HuH-7 (cell line): ENCODE data around the gene HDAC7.
"Not testable (repeated sequence)": the region's sequence is repeated elsewhere in the genome, so short reads cannot be mapped to it uniquely, and the experiment has no call there.

ENCODE experiments used
- DNase-seq: peaks from one replicate; pipeline ENCODE4 v3.0.0; 2011; ENCODE audit warnings: low spot score

HDAC7 gene

GRCh38 chr12:47828976-47829482 is 9.3 kb upstream of the HDAC7 start:
- DNase-seq = no peak

GRCh38 chr12:47828008-47828975 is 8.6 kb upstream of the HDAC7 start:
- no peak for DNase-seq

GRCh38 chr12:47825173-47825639 is 5.5 kb upstream of the HDAC7 start:
- DNase-seq = no peak

DNA sequence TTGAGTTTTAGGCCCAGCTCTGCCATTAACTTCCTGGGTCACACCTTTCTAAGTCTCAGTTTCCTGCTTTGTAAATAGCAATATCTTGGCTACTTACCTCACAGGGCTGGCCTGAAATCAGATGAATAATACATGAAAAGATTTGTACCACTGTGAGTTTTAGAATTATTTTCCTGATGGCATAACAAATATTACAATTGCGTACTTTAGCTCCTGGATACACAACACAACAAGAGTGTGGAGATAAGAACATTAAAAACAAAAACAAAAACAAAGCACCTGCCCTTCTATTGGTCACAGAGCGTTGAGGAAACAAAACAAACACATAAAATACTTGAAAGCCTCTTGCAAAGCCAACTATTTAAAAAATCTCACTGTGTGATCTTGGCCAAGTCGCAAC is 4.9 kb upstream of the HDAC7 start:
- no peak for DNase-seq

DNA sequence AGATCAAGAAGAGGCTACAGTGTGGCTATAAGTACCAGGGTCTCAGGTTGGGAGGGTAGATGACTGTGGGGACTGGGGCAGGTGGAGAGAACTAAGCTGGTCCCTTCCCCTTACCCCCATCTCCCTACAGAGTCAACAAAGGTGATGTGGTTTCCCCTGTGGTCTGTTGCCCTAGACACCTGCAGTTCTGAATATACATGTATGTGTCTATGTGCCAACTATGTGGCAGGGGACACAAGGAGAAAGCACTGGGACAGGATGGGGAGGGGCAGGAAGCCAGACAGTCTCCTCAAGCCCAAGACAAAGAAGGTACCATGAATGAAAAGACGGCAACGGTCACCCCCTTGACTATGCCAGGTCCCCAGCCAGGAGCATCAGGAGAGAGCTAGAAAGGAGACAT is 4.5 kb upstream of the HDAC7 start:
- no peak for DNase-seq

GRCh38 chr12:47823422-47824086 is 3.9 kb upstream of the HDAC7 start:
- DNase-seq = no peak

- DNase-seq = no peak
Measured at GRCh38 chr12:47822863-47823262, 3.2 kb upstream of the HDAC7 start.

- no peak for DNase-seq
Measured at GRCh38 chr12:47822401-47822800, 2.7 kb upstream of the HDAC7 start.

DNA sequence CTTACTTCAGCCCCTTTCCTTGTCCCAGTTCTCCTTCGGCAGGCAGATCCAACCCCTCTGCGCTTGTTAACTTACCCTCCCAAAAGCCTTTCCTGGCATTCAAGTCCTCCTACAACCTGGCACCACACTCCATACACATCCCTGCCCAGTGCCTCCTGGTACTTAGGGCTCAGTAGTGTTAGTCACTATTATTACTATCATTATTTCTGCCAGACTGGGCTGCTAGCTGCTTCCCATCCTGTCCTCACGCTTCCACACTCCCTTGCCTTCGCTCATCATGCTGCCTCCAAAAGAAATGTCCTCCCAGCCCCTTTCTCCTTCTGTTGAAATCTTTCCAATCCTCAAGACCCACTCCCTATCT is 1.6 kb upstream of the HDAC7 start:
- no peak for DNase-seq

- DNase-seq = peak; percentile 64
Measured at GRCh38 chr12:47820631-47821345, 1.1 kb upstream of the HDAC7 start.

- DNase-seq = peak; percentile 79
Measured at GRCh38 chr12:47819138-47819895, 386 bp downstream of the HDAC7 start.

DNA sequence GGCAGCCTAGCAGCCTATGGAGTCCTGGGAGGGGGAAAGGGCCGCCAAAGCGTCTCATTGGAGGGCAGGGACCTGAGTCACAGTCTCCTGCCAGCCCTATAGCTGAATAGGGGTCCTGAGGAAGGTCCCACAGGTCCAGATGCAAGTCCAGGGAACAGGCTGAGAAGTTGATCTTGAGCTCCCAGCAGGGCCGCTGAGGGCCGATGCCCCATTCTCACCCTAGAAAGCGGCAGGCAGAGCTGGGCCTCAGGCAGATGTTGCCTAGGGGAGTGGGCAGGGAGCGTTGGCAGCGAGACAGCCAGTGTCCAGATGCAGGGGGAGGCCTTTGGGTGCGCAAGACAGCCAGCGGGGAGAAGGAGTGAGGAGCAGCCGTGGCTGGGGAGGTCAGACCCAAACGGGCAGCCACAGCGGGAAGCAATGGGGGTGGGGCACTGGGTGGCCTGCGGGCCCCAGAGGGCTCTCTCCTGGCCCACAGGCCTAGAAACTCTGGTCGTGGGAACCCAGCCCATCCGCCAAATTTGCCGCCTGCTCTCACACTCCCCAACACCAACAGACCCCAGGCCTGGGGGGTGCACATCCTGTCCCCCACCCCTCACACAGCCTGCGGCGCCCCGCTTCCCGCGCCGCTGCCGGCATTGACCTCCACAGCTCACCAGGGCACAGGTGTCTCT is 1.1 kb downstream of the HDAC7 start:
- no peak for DNase-seq

DNA sequence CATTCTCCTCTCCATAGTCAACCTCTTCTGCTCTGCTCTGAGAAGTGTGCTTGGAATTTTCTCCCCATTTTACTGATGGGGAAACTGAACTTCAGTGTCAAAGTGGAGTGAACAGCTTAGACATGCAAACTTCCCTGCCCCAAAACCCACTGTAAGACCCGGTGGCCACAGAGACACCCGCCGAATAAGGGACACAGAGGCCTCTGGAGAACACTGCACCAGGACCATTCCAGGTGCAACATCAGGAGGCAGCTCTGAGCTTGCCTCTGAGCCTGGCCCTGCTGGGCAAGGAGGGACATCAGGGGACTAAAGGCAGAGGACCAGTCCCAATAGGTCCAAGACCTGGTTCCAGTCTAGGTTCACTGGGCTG is 1.7 kb downstream of the HDAC7 start:
- DNase-seq = no peak

GRCh38 chr12:47817272-47818006 is 2.3 kb downstream of the HDAC7 start:
- DNase-seq = peak; percentile 57

GRCh38 chr12:47816403-47817271 is 3.1 kb downstream of the HDAC7 start:
- DNase-seq = no peak

DNA sequence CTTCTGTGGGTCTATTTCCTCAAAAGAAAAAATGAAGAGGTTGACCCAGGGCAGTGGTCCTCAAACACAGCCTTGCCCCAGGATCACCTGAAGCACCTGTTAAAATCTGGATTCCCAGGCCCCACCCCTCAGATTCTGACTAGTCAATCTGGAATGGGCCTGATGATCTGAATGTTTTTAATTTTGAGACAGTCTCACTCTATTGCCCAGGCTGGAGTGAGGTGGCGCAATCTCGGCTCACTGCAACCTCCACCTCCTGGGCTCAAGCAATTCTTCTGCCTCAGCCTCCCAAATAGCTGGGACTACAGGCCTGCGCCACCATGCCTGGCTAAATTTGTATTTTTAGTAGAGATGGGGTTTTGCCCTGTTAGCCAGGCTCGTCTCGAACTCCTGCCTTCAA is 4.3 kb downstream of the HDAC7 start:
- DNase-seq = not testable (repeated sequence)

DNA sequence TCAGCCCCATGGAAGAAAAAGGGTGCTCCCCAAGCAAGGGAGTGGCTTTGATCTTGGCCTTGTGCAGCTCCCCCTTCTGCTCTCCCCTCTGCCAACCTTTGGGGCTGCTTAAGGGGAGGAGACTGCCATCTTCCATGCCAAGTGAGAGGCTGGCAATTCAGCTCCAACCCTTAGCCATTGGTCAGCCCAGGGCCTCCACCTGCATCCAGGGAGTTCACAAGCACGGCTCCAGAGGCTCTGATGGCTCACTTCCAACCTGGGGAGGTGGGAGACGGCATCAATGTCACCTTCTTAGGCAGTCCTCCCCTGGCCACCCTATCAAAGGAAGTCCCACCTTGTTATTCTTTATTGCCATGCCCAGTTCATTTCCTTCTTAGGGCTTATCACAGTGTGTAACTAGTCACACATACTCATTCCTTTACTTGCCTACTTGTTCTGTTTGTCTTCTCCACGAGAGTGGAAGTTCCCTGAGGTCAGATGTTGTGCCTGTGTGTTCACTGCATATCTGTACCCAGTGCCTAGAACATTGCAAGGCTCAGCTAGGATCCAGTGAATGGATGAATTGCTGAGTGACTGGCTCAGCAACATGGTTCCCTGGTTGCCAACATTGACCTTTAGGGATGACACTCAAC is 5.0 kb downstream of the HDAC7 start:
- DNase-seq = no peak

DNA sequence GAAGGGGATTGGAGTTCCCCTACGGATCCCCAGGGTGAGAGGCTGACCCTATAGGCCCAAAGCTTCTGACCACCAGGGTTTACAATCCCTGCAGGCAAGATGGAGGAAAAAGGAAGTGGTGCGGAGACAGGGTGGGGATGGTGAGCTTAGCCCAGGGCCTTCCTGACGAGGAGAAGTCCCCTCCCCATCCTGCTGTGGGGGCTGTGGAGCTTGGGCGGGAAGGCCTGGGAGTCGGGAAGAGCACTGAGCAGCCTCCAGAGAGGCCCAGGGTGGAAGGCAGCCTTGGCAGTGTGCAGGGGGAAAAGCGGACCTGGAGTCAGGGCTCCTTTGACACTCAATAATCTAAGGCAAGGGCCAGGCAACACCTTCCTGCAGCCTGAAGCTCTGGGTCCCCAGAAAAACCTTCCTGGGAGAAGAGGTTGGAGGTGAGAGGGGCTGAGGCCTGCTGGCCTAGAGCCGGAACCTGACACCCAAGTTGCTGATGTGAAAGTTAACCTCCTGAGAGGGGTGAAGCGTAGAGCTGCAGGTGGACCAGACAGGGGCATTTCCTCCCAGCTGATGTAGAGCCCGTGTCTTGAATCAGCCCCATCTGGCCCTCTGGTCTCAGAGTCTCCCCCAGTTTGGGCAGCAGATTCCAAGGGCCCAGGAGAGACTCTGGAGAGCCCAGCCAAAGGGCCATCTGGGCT is 6.0 kb downstream of the HDAC7 start:
- no peak for DNase-seq
